GM21381 (cell line): ENCODE data around the gene PTPN23.
"Not testable (repeated sequence)": the region's sequence is repeated elsewhere in the genome, so short reads cannot be mapped to it uniquely, and the experiment has no call there.

Experiments
- ATAC-seq: cut with Tn5 transposase; IDR thresholded peaks from one replicate; pipeline ENCODE4 v1.9.1; 2021; ENCODE audit warnings: mild to moderate bottlenecking, moderate library complexity; ENCODE audit not compliant: unreplicated experiment

PTPN23 gene

GRCh38 chr3:47440131-47440530, 59.3 kb downstream of the PTPN23 start:
- ATAC-seq, result no peak

- no peak for ATAC-seq
Observed at GRCh38 chr3:47441796-47442551, 61.2 kb downstream of the PTPN23 start.

GRCh38 chr3:47443611-47443995, 62.8 kb downstream of the PTPN23 start:
- ATAC-seq, result no peak

GRCh38 chr3:47444103-47444502, 63.3 kb downstream of the PTPN23 start:
- no peak for ATAC-seq

- ATAC-seq, result no peak
Observed at GRCh38 chr3:47452453-47453215, 71.8 kb downstream of the PTPN23 start.

- ATAC-seq, result no peak
Observed at GRCh38 chr3:47455806-47456452, 75.1 kb downstream of the PTPN23 start.

GRCh38 chr3:47456984-47457383, 76.2 kb downstream of the PTPN23 start:
- no peak for ATAC-seq

GRCh38 chr3:47459534-47460085, 78.8 kb downstream of the PTPN23 start:
- ATAC-seq, result not testable (repeated sequence)
